Hepatocyte (in vitro differentiated cells): ENCODE results near the gene PSMG2. TPM values are rescaled to one million over a fixed set of nuclear protein-coding genes. Genes with fewer than 3 reads are reported as not detected.

Source experiments
- DNase-seq: peaks from one replicate; pipeline ENCODE4 v3.0.0-alpha.2; 2016; ENCODE audit warnings: low spot score
- H2AFZ ChIP-seq: fragments of 200-600 bp; sonication (generic); 2 replicates; pipeline ENCODE4 v1.6.0; 2016; ENCODE audit warnings: antibody characterized with exemption, mild to moderate bottlenecking
- H3K27ac ChIP-seq: fragments of 200-600 bp; sonication (generic); 2 replicates; pipeline ENCODE4 v1.5.1; 2016; ENCODE audit warnings: mild to moderate bottlenecking
- H3K27me3 ChIP-seq: fragments of 200-600 bp; sonication (generic); 2 replicates; pipeline ENCODE4 v1.6.1; 2016
- H3K36me3 ChIP-seq: fragments of 200-600 bp; sonication (generic); replicated peaks from 2 replicates; pipeline ENCODE4 v1.5.1; 2016; ENCODE audit warnings: low read depth; ENCODE audit not compliant: insufficient read depth
- H3K4me1 ChIP-seq: fragments of 200-600 bp; sonication (generic); 2 replicates; pipeline ENCODE4 v1.5.1; 2016; ENCODE audit warnings: mild to moderate bottlenecking, moderate library complexity; ENCODE audit not compliant: insufficient read depth
- H3K4me2 ChIP-seq: fragments of 200-600 bp; sonication (generic); 2 replicates; pipeline ENCODE4 v1.6.0; 2016
- H3K4me3 ChIP-seq: fragments of 200-600 bp; sonication (generic); 2 replicates; pipeline ENCODE4 v1.5.1; 2016; ENCODE audit warnings: mild to moderate bottlenecking
- H3K79me2 ChIP-seq: fragments of 200-600 bp; sonication (generic); 2 replicates; pipeline ENCODE4 v1.6.0; 2017; ENCODE audit warnings: mild to moderate bottlenecking
- H3K9me2 ChIP-seq: fragments of 200-600 bp; sonication (generic); replicated peaks from 2 replicates; pipeline ENCODE4 v1.6.0; 2017; ENCODE audit warnings: mild to moderate bottlenecking; ENCODE audit not compliant: insufficient read depth
- H3K9me3 ChIP-seq: fragments of 200-600 bp; sonication (generic); 2 replicates; pipeline ENCODE4 v1.5.1; 2016; ENCODE audit warnings: low read depth, mild to moderate bottlenecking
- H4K20me1 ChIP-seq: fragments of 200-600 bp; sonication (generic); 2 replicates; pipeline ENCODE4 v1.6.0; 2016; ENCODE audit warnings: mild to moderate bottlenecking; ENCODE audit not compliant: insufficient read depth, poor library complexity, severe bottlenecking
- CTCF ChIP-seq: fragments of 200-600 bp; sonication (generic); IDR thresholded peaks from 2 replicates; pipeline ENCODE4 v1.5.1; 2016; ENCODE audit warnings: antibody characterized with exemption, mild to moderate bottlenecking; ENCODE audit not compliant: poor library complexity
- EZH2 ChIP-seq: fragments of 200-600 bp; sonication (generic); IDR thresholded peaks from 2 replicates; pipeline ENCODE4 v1.6.1; 2016; ENCODE audit warnings: antibody characterized with exemption, mild to moderate bottlenecking, borderline replicate concordance
- EZH2phosphoT487 ChIP-seq: fragments of 200-600 bp; sonication (generic); IDR thresholded peaks from one replicate; pipeline ENCODE4 v1.6.1; 2018; ENCODE audit warnings: antibody characterized with exemption, mild to moderate bottlenecking, low read depth, moderate library complexity; ENCODE audit not compliant: unreplicated experiment, severe bottlenecking
- WGBS: methylation state at CpG from one replicate; pipeline ENCODE4 v1.1.6; 2016; ENCODE audit warnings: low lambda C conversion rate; ENCODE audit errors: missing lambda C conversion rate; 5-methylcytosine and 5-hydroxymethylcytosine counted together
- polyA plus RNA-seq: library from polyadenylated mRNA; unstranded; fragments of >200 nt; fragmentation: Nextera tagmentation; extraction: Ambion mirVana; gene quantifications from 2 replicates; pipeline ENCODE4 v1.2.1, GENCODE V29; 2016
- total RNA-seq: library from RNA; depleted of rRNA; stranded (reverse); fragments of >200 nt; gene quantifications from 2 replicates; pipeline ENCODE4 v1.2.3, GENCODE V29; 2014

PSMG2 gene
- total and polyA plus RNA-seq, 2 experiments from 2014 or later = 76.2 to 79.4 TPM

- TF ChIP-seq CTCF (no peak), EZH2phosphoT487 (no peak), EZH2 (no peak)
- WGBS = 91% methylated on average over 9 of the region's 9 CpGs
- no peaks in the 10 kb centered on the region for H3K27me3 ChIP-seq
- H3K9me2 ChIP-seq = no peaks in the 10 kb centered on the region
- no peak for DNase-seq
- H3K79me2 ChIP-seq = no peaks in the 10 kb centered on the region
- no peaks in the 10 kb centered on the region for H4K20me1 ChIP-seq
- no peak overlapping the region for H3K4me3 ChIP-seq
- H3K4me1 ChIP-seq = no peaks in the 10 kb centered on the region
- H3K4me2 ChIP-seq = no peak overlapping the region
- no peaks in the 10 kb centered on the region for H3K9me3 ChIP-seq
- H3K36me3 ChIP-seq = no peaks in the 10 kb centered on the region
- no peak overlapping the region for H3K27ac ChIP-seq
- H2AFZ ChIP-seq = no peak overlapping the region
Observed at GRCh38 chr18:12767580-12768155, 64.8 kb downstream of the PSMG2 start.

DNA sequence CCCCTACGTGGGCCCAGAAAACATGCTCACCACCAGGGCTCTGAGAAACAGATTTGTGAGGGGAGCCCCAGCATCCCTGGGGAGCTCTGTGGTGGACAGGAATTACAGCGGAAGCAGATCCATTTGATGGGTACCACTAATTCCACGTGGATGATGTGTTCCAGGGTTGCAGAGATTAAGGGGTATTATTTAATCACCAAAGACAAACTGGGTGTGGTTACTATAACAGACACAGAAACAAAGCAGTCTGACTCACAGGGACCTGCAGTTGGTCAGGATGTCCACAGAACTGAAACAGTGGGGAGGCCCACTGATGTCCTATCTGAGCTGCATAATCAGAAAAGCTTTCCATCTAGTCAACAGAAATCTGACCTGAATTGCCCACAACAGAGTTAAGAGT, 65.8 kb downstream of the PSMG2 start:
- H3K9me2 ChIP-seq = no peaks in the 10 kb centered on the region
- no peaks in the 10 kb centered on the region for H4K20me1 ChIP-seq
- no peak overlapping the region for H3K27ac ChIP-seq
- no peaks in the 10 kb centered on the region for H3K79me2 ChIP-seq
- no peaks in the 10 kb centered on the region for H3K9me3 ChIP-seq
- no peak overlapping the region for H3K4me3 ChIP-seq
- H3K36me3 ChIP-seq = no peaks in the 10 kb centered on the region
- H3K27me3 ChIP-seq = no peaks in the 10 kb centered on the region
- no peak overlapping the region for H3K4me2 ChIP-seq
- no peak overlapping the region for H2AFZ ChIP-seq
- TF ChIP-seq CTCF (no peak), EZH2 (no peak), EZH2phosphoT487 (no peak)
- H3K4me1 ChIP-seq = no peaks in the 10 kb centered on the region
- WGBS = 81% methylated on average over 3 of the region's 3 CpGs
- DNase-seq = no peak

- WGBS = 92% methylated on average over 3 of the region's 3 CpGs
Observed at GRCh38 chr18:12769136-12769535, 66.3 kb downstream of the PSMG2 start.

More at GRCh38 chr18:12769136-12769535, 66.3 kb downstream of the PSMG2 start:
- DNase-seq = no peak
- Histone ChIP-seq H3K79me2 (no peaks in the 10 kb centered on the region), H3K9me2 (no peaks in the 10 kb centered on the region), H3K27ac (no peak overlapping the region), H3K9me3 (no peaks in the 10 kb centered on the region), H4K20me1 (no peaks in the 10 kb centered on the region), H3K4me1 (no peaks in the 10 kb centered on the region), H3K27me3 (no peaks in the 10 kb centered on the region), H3K36me3 (no peaks in the 10 kb centered on the region), H2AFZ (no peak overlapping the region), H3K4me2 (no peak overlapping the region), H3K4me3 (no peak overlapping the region)
- TF ChIP-seq EZH2phosphoT487 = no peak
- TF ChIP-seq CTCF = no peak
- no peak for TF ChIP-seq EZH2
